Prostate gland (tissue), 2 donors: Measurements from ENCODE around the gene DDIT3.

ENCODE experiments used
- CTCF ChIP-seq, 4 experiments: fragments of 200-600 bp in 2 of 4; fragments of 450-650 bp in 2 of 4; sonication (generic) in 2 of 4; IDR thresholded peaks; 1 replicate in 3 of 4; 2 replicates in 1 of 4; pipeline ENCODE4 v1.5.1; 2016 to 2019; ENCODE audit warnings: antibody characterized with exemption in 4 of 4, mild to moderate bottlenecking in 2 of 4, moderate library complexity in 2 of 4
- POLR2A ChIP-seq: fragments of 450-650 bp; IDR thresholded peaks from one replicate; pipeline ENCODE4 v1.6.1; 2016; ENCODE audit warnings: antibody characterized with exemption, mild to moderate bottlenecking
- POLR2AphosphoS5 ChIP-seq: sonication (generic); formaldehyde crosslinking; IDR thresholded peaks from one replicate; pipeline ENCODE4 v1.6.1; 2017; ENCODE audit warnings: antibody characterized with exemption

DNA sequence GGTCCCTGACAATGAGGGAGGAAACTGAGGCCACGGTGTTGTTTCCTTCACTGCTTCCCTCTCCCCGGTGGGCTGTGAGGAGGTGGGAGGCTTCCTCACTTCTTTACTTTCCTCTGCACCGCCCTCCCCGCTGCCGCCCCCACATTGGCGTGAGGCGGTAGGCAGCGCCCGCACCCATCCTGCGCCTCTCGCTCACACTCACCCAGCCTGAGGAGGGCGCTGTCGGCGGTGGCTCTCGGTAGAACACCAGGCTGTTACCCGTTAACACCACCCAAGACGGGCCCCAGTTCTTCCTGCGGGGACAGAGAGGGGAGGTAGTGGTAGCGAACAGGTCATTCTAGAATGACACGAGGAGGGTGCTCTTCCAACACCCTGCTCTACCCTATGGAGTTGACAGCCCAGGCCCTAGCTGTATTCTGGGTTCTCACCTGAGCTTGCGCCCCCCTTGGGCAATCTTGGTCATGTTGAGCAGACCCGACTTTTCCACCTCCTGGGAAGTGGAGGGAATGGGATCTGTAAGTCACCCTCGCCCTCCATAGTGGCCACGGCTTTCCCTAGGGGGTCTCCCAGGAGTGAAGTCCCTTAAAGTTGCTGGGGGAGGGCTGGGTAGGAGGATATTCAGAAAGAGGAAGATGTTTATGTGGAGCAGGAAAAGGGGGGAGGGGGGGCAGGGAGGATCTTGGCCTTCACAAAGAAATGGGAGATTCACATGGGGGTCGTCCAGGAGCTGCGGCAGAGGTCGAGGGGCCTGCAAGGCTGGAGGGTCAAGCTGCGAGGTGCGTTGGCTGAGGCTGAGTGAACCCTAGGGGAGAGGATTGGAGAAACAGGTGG, 43.9 kb downstream of the DDIT3 start:
- peak in 1 of 4 experiments; percentile 16 for TF ChIP-seq CTCF (IDR thresholded peaks at IDR 0.05)
- no peak for TF ChIP-seq POLR2AphosphoS5
- TF ChIP-seq POLR2A, result no peak
